ENCODE measurements around the gene PPP1R37. TPM values are rescaled to one million over a fixed set of nuclear protein-coding genes. Genes with fewer than 3 reads are reported as not detected.

The PPP1R37 gene
- total RNA-seq, 2 experiments from 2014 or later, result 20.9 to 21.2 TPM

DNA sequence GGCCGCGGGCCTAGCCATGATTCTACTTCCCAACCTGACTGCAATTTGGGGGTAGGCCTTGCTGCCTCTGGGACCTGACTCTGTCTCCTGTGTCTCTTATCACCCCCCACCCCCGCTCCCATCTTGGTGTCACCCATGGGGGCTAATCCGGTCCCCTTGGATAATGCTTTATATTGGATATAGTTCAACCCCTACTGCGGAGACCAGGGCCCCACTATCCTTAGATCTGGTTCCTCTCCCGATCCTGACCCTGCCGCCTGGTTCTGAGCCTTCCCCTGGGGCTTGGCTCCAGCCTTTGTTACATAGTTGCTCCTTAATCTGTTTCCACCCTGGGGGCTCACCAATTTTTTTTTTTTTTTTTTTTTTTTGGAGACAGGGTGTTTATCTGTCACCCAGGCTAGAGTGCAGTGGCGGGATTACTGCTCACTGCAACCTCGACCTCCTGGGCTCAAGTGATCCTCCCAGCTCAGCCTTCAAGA, 87.0 kb downstream of the PPP1R37 start:
- intact Hi-C loops (cut with micrococcal nuclease), result no loop called here
- POLR2A ChIA-PET, result interaction anchor here (1.0 kb wide), 1 partner anchor 9 kb away, joined by 3 read pairs; no protein-coding TSS in a partner anchor
- H3K27me3 Mint-ChIP-seq, result no peaks in the 10 kb centered on the region
- H3K27ac Mint-ChIP-seq, result peak overlapping the region; percentile 61
- CTCF ChIA-PET, result interaction anchor here (1.0 to 2.6 kb wide), 5 partner anchors 15 to 158 kb away, joined by 3 to 7 read pairs (median 5); no protein-coding TSS in a partner anchor
- H3K4me1 Mint-ChIP-seq (ENCODE audit: low read depth), result peaks cover 24% of the 10 kb centered on the region
- peak overlapping the region; percentile 82 for H3K4me3 Mint-ChIP-seq
- no peaks in the 10 kb centered on the region for H3K9me3 Mint-ChIP-seq
- peaks cover 4% of the 10 kb centered on the region for H3K36me3 Mint-ChIP-seq (ENCODE audit: low read depth)
- DNase-seq (no peak), ATAC-seq (no peak)
- TF ChIP-seq, protein P1, sequence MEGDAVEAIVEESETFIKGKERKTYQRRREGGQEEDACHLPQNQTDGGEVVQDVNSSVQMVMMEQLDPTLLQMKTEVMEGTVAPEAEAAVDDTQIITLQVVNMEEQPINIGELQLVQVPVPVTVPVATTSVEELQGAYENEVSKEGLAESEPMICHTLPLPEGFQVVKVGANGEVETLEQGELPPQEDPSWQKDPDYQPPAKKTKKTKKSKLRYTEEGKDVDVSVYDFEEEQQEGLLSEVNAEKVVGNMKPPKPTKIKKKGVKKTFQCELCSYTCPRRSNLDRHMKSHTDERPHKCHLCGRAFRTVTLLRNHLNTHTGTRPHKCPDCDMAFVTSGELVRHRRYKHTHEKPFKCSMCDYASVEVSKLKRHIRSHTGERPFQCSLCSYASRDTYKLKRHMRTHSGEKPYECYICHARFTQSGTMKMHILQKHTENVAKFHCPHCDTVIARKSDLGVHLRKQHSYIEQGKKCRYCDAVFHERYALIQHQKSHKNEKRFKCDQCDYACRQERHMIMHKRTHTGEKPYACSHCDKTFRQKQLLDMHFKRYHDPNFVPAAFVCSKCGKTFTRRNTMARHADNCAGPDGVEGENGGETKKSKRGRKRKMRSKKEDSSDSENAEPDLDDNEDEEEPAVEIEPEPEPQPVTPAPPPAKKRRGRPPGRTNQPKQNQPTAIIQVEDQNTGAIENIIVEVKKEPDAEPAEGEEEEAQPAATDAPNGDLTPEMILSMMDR (IDR thresholded peaks at IDR 0.05), result no peak

- H3K4me1 Mint-ChIP-seq (ENCODE audit: low read depth), result peaks cover 21% of the 10 kb centered on the region
- POLR2A ChIA-PET, result interaction anchor here (1.0 kb wide), 1 partner anchor 10 kb away, joined by 3 read pairs; no protein-coding TSS in a partner anchor
- H3K9me3 Mint-ChIP-seq, result no peaks in the 10 kb centered on the region
- H3K27ac Mint-ChIP-seq, result peak overlapping the region; percentile 65
- ATAC-seq, result no peak
- CTCF ChIA-PET, result interaction anchor here (1.0 to 1.5 kb wide), 2 partner anchors 37 to 157 kb away, joined by 3 to 4 read pairs; no protein-coding TSS in a partner anchor
- intact Hi-C loops (cut with micrococcal nuclease), result no loop called here
- H3K4me3 Mint-ChIP-seq, result peak overlapping the region; percentile 82
- TF ChIP-seq, protein P1 (IDR thresholded peaks at IDR 0.05), result no peak
- DNase-seq, result no peak
- no peaks in the 10 kb centered on the region for H3K27me3 Mint-ChIP-seq
- H3K36me3 Mint-ChIP-seq (ENCODE audit: low read depth), result peaks cover 4% of the 10 kb centered on the region
Observed at GRCh38 chr19:45180936-45181335, 88.0 kb downstream of the PPP1R37 start.

DNA sequence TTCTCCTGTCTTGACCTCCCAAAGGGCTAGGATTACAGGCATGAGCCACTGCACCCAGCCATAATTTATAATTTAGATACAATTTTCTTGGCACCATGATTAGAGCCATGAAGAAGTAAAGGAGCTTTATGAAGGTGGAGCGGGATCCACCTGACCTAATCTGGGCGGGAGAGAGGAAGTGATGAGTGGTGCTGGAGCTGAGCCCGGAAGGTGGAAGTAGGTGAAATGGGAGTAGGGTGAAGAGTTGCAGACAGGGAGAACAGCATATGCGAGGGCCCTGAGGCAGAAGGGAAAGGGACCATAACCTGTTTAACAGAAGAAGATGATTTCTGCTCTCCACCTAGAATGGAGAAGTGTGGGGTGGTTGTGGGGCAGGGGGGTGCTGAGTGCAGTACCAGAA, 89.8 kb downstream of the PPP1R37 start:
- intact Hi-C loops (cut with micrococcal nuclease), result no loop called here
- POLR2A ChIA-PET, result no interaction called here

DNA sequence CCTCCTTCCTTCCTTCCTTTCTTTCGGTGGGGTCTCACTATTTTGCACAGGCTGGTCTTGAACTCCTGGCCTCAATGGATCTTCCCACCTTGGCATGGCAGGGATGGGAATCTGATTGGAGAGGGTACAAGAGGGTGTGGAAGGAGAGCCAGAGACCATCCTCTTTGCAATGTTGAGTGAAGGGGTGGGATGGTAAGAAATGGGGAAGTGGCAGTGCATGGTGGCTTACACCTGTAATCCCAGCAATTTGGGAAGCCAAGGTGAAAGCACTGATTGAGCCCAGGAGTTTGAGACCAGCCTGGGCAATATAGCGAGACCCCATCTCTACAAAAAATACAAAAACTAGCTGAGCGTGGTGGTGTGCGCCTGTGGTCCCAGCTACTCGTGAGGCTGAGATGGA, 91.1 kb downstream of the PPP1R37 start:
- TF ChIP-seq, protein P1 (IDR thresholded peaks at IDR 0.05), result no peak
- DNase-seq (no peak), ATAC-seq (no peak)
- H3K9me3 Mint-ChIP-seq, result no peaks in the 10 kb centered on the region
- H3K36me3 Mint-ChIP-seq (ENCODE audit: low read depth), result peaks cover 4% of the 10 kb centered on the region
- H3K4me3 Mint-ChIP-seq, result no peak overlapping the region
- no peaks in the 10 kb centered on the region for H3K27me3 Mint-ChIP-seq
- no peak overlapping the region for H3K27ac Mint-ChIP-seq
- CTCF ChIA-PET, result interaction anchor here (1.0 kb wide), 2 partner anchors 31 to 65 kb away, joined by 3 read pairs; no protein-coding TSS in a partner anchor
- H3K4me1 Mint-ChIP-seq (ENCODE audit: low read depth), result peaks cover 18% of the 10 kb centered on the region
- intact Hi-C loops (cut with micrococcal nuclease), result no loop called here
- POLR2A ChIA-PET, result interaction anchor here (0.8 to 1.6 kb wide), 2 partner anchors 17 to 67 kb away, joined by 3 read pairs; no protein-coding TSS in a partner anchor

More for the DNA sequence above, 89.8 kb downstream of the PPP1R37 start:
- DNase-seq (no peak), ATAC-seq (no peak)
- Mint-ChIP-seq H3K27me3 (no peaks in the 10 kb centered on the region), H3K4me1 (ENCODE audit: low read depth) (peaks cover 18% of the 10 kb centered on the region), H3K4me3 (no peak overlapping the region), H3K36me3 (ENCODE audit: low read depth) (peaks cover 4% of the 10 kb centered on the region), H3K27ac (no peak overlapping the region), H3K9me3 (no peaks in the 10 kb centered on the region)
- TF ChIP-seq, protein P1 (IDR thresholded peaks at IDR 0.05), result no peak
- CTCF ChIA-PET, result interaction anchor here (0.8 to 1.2 kb wide), 4 partner anchors 39 to 156 kb away, joined by 3 to 6 read pairs (median 4); no protein-coding TSS in a partner anchor
